Measurements from ENCODE around the gene SLC28A1.

SLC28A1 gene

DNA sequence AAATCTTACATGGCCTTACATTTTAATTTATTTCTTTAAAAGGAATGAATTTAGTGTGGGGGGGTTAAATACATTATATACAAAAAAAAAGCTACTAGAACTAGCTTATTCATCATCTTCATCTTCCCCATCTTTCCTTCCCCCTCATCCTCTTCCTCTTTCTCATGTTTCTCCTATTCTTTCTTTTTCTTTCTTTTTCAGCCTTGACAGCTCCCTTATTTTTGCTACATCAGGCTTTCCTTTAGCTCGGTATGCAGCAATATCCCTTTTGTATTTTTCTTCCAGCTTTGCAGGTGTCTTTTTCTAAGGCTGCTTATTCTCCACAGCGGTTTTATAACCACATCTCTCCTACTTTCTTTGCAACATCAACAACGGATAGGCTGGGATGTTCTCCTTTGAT, 55.9 kb downstream of the SLC28A1 start:
- Mint-ChIP-seq H3K27me3 (peaks cover 11% of the 10 kb centered on the region), H3K36me3 (no peaks in the 10 kb centered on the region), H3K4me1 (no peaks in the 10 kb centered on the region), H3K27ac (no peak overlapping the region), H3K9me3 (peaks cover 6% of the 10 kb centered on the region), H3K4me3 (no peak overlapping the region)
- ATAC-seq (ENCODE audit: low read depth): no peak
- DNase-seq (ENCODE audit: low spot score in 2 of 2): no peak

DNA sequence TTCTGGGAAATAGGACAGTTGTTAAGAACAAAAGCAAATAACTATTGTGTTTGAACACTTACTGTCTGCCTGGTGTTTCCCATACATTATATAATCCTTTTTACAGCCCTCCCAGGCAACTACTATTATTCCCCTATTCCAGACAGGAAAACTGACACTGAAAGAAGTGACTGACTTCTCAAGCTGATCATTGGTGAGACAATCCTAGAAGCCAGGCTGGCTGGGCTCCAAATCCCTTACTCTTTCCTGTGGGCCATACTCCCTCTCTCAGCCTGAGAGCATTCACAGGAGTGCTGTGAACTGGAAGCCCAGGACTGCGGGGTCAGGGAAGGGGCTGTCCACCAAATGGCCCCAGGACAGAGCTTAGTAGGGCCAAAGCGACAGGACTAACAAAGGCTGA, 58.0 kb downstream of the SLC28A1 start:
- H3K9me3 Mint-ChIP-seq: peaks cover 7% of the 10 kb centered on the region

DNA sequence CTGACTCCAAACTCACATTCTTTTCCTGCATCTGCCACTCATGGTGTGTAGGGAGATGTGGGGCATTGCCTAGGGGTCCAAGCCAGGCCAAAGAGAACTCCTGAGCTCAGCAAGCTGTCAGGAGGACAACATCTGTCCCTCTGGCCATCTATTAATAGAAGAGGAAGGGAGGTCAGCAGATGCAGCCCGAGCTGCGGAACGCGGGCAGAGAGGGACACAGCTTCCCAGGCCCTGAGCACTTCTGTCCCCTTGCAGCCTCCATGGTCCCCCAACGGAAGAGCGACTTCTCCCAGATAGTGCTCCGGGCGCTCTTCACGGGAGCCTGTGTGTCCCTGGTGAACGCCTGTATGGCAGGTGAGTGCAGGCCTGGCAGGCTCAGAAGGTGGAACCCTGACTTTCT, 59.8 kb downstream of the SLC28A1 start:
- no peak for ATAC-seq (ENCODE audit: low read depth)
- Mint-ChIP-seq H3K9me3 (peaks cover 3% of the 10 kb centered on the region), H3K27ac (no peak overlapping the region), H3K36me3 (no peaks in the 10 kb centered on the region), H3K4me1 (no peaks in the 10 kb centered on the region), H3K27me3 (peaks cover 16% of the 10 kb centered on the region), H3K4me3 (no peak overlapping the region)
- no peak for DNase-seq (ENCODE audit: low spot score in 2 of 2)

More for the DNA sequence above, 58.0 kb downstream of the SLC28A1 start:
- Mint-ChIP-seq H3K4me1 (no peaks in the 10 kb centered on the region), H3K27me3 (peaks cover 16% of the 10 kb centered on the region), H3K36me3 (no peaks in the 10 kb centered on the region), H3K4me3 (no peak overlapping the region), H3K27ac (no peak overlapping the region)
- DNase-seq (ENCODE audit: low spot score in 2 of 2) (no peak), ATAC-seq (ENCODE audit: low read depth) (no peak)

DNA sequence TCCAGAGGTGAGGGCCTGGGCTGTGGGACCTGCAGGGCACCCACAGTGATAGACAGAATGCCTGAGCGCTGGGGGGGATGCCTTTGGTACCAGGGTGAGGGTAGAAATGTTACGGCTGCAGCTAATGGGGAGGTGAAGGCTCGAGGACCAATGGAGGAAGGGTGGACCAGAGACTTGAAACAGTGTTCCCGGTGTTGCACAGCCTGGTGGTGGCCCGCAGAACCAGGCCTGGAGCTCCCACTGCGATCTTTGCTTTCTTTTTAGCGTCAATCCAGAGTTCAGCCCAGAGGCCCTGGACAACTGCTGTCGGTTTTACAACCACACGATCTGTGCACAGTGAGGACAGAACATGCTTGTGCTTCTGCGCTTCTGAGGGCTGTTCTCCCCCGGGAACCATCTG, 60.4 kb downstream of the SLC28A1 start:
- Mint-ChIP-seq H3K36me3 (no peaks in the 10 kb centered on the region), H3K4me3 (no peak overlapping the region), H3K27me3 (peaks cover 20% of the 10 kb centered on the region), H3K27ac (no peak overlapping the region), H3K9me3 (peaks cover 3% of the 10 kb centered on the region), H3K4me1 (no peaks in the 10 kb centered on the region)
- ATAC-seq (ENCODE audit: low read depth): no peak
- DNase-seq (ENCODE audit: low spot score in 2 of 2): no peak

DNA sequence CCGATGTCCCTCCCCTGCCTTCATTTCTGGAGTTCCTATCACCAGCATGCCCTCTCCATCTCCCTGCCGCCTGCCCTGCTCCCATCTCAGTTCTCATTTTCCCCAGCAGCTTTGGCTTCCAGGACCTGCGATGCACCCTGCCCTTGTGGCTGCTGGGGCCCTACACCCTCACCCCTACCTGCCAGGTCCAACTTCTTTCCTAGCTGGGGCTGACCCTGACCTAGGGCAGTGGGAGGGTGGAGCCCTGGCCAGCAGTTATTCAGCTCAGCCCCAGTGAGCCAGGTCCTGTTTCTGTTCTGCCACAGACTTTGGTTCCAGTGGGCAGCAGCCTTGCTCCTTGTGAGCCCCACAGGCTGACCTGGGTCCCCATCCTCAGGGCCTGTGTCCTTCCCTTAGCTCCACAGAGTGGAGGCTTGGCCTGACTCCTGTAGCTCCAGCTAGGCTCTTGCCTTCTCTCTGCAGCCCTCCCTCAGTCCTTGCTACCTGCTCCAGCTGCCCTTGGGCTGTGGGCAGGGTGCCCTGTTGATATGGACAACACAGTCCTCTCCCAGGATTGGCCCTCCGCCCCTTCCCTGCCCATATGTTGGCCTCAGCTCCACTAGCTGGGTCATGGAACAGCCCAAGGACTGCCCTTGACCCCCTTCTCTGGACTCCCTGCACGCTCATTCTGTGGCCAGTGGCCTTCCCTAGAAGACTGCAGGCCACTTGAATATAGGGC, 62.5 kb downstream of the SLC28A1 start:
- H3K4me1 Mint-ChIP-seq: no peaks in the 10 kb centered on the region
- no peak for ATAC-seq (ENCODE audit: low read depth)
- H3K27ac Mint-ChIP-seq: no peak overlapping the region

DNA sequence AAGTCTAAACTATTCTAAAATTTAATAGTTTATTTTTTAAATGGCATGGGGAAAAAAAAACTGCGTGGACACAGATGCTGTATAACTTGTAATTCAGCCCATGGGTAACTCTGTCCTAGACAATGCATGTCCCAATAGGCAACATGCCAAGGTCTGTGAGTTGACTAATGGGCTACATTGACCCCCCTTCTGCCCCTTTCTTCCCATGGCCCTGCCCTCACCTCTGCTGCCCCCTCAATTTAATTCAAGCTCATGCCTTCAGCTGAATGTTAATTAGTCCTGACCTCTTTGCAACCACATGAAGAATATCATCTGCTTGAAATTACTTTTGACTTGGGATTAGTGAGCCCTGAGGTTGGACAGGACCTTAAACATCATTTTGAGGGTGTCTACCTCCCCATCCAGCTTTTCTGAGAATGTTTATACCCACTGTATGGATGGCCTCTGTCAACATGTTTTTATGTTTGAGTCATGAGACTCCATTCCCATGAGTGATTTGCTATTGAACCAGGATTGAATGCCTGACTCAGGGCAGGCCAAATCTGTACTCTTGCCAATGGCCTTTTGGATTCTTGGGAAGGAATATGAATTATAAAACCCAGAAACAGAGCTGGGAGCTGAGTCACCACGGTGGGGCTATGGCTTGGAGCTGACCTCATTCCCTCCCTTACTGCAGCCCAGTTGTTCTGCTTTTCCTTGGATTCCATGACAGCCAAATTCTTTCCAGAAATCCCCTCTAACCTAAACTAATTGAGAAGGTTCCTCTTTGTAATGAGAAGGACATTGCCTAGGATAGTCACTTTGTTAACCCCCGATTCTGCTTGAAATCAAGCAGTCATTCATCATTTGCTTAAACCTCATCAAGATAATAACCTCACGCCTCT, 63.7 kb downstream of the SLC28A1 start:
- Mint-ChIP-seq H3K4me1 (no peaks in the 10 kb centered on the region), H3K27me3 (peaks cover 21% of the 10 kb centered on the region), H3K9me3 (peaks cover 2% of the 10 kb centered on the region), H3K27ac (no peak overlapping the region), H3K4me3 (no peak overlapping the region), H3K36me3 (no peaks in the 10 kb centered on the region)
- no peak for ATAC-seq (ENCODE audit: low read depth)
- no peak for DNase-seq (ENCODE audit: low spot score in 2 of 2)

More for the DNA sequence above, 62.5 kb downstream of the SLC28A1 start:
- Mint-ChIP-seq H3K36me3 (no peaks in the 10 kb centered on the region), H3K9me3 (peaks cover 2% of the 10 kb centered on the region), H3K4me3 (no peak overlapping the region), H3K27me3 (peaks cover 19% of the 10 kb centered on the region)
- no peak for DNase-seq (ENCODE audit: low spot score in 2 of 2)

DNA sequence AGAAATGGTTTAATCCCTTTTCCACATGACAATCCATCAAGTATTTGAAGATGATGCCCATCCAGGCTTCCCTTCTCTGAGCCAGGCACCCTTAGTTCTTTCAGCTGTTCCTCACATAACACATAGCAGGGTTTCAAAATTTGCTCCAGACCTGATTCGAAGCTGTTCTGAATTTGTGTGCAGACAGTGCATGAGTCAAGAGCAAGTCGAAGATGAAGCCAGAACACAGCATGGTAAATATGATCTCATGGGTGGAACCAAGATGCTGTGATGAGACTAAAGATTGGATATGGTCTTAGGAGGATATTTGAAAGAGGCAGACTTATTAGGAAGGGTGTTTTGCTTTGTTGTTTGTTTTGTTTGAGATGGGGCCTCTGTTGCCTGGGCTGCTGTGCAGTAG, 64.6 kb downstream of the SLC28A1 start:
- no peaks in the 10 kb centered on the region for H3K4me1 Mint-ChIP-seq
- peaks cover 2% of the 10 kb centered on the region for H3K9me3 Mint-ChIP-seq
- no peaks in the 10 kb centered on the region for H3K36me3 Mint-ChIP-seq
- no peak for DNase-seq (ENCODE audit: low spot score in 2 of 2)
- H3K4me3 Mint-ChIP-seq: no peak overlapping the region
- peaks cover 21% of the 10 kb centered on the region for H3K27me3 Mint-ChIP-seq
- no peak for ATAC-seq (ENCODE audit: low read depth)
- no peak overlapping the region for H3K27ac Mint-ChIP-seq

DNA sequence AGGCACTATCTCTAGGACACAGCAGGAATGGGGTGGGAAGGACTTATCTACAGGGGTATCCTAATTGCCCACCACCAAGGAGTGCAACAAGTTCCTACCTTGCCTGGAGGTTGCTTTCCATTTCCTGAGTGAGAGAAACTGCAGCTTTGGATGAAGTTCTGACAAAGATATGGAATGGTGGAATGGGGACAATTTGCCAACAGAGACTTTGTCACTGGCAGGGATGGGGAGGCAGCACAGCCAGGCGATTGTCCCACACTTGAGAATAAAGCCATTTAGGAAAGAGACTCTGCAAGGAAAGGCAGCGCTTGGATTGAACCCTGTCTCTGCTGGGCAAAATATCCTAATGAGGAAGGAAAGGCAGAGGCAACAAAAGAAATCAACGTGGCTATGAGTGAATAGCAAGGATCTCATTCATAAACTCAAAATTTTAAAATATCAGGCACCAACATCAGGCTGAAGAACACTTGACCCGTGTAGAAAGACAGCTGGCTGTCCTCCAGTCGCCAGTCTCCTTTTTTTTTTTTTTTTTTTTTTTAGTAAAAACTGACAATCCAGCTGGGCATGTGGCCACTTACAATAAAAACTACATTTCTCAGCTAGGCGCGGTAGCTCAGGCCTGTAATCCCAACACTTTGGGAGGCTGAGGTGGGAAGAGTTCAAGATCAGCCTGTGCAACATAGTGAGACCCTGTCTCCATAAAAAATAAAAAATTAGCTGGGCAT, 65.5 kb downstream of the SLC28A1 start:
- H3K27ac Mint-ChIP-seq: no peak overlapping the region
- DNase-seq (ENCODE audit: low spot score in 2 of 2): no peak
- ATAC-seq (ENCODE audit: low read depth): no peak
- peaks cover 21% of the 10 kb centered on the region for H3K27me3 Mint-ChIP-seq
- no peak overlapping the region for H3K4me3 Mint-ChIP-seq
- no peaks in the 10 kb centered on the region for H3K4me1 Mint-ChIP-seq
- no peaks in the 10 kb centered on the region for H3K36me3 Mint-ChIP-seq
- H3K9me3 Mint-ChIP-seq: peaks cover 2% of the 10 kb centered on the region

DNA sequence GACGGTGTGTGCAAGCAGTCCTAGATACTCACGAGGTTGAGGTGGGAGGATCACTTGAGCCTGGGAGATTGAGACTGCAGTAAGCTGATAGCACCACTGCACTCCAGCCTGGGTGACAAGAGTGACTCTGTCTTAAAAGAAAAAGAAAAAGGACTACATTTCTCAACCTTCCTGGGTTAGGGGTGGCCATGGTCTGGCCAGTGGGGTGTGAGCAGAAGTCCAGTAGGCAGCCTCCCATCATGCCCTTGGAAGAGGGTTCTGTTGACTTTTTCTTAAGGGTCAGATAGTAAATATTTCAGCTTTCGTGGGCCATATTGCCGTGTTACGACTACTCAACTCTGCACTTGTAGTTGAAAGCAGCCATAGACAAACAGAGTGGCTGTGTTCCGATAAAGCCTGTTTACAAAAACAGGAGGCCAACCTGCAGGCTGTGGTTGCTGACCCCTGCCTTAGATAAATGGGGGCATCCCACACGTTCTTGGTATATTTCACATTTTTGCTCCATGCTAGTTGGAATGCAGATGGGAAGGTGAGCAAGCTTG, 66.2 kb downstream of the SLC28A1 start:
- H3K27ac Mint-ChIP-seq: no peak overlapping the region
- DNase-seq (ENCODE audit: low spot score in 2 of 2) (no peak), ATAC-seq (ENCODE audit: low read depth) (no peak)
- H3K4me3 Mint-ChIP-seq: no peak overlapping the region
- H3K9me3 Mint-ChIP-seq: peaks cover 2% of the 10 kb centered on the region
- H3K4me1 Mint-ChIP-seq: peaks cover under 1% of the 10 kb centered on the region
- H3K36me3 Mint-ChIP-seq: no peaks in the 10 kb centered on the region
- peaks cover 18% of the 10 kb centered on the region for H3K27me3 Mint-ChIP-seq

DNA sequence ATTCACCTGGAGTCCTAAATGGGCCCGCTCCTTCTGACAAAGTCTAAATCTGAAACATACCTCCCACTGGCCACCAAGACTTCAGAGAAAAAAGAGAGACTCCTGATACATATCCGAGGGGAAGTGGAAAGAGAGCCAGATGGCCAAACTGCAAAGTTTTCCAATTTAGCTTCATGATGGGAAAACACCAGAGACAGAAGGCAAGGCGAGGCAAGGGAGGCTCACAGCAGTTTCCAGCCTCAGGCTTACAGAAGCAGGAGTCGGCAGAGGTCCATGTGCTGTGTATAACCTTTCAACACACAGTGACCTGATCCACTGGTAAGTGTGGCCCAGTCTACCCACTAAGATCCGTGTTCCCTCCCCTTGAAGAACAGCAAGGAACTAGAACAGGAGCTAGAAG, 67.3 kb downstream of the SLC28A1 start:
- Mint-ChIP-seq H3K36me3 (no peaks in the 10 kb centered on the region), H3K27ac (no peak overlapping the region), H3K27me3 (peaks cover 23% of the 10 kb centered on the region), H3K4me3 (no peak overlapping the region), H3K4me1 (peaks cover 8% of the 10 kb centered on the region), H3K9me3 (peaks cover 2% of the 10 kb centered on the region)
- no peak for DNase-seq (ENCODE audit: low spot score in 2 of 2)
- no peak for ATAC-seq (ENCODE audit: low read depth)

DNA sequence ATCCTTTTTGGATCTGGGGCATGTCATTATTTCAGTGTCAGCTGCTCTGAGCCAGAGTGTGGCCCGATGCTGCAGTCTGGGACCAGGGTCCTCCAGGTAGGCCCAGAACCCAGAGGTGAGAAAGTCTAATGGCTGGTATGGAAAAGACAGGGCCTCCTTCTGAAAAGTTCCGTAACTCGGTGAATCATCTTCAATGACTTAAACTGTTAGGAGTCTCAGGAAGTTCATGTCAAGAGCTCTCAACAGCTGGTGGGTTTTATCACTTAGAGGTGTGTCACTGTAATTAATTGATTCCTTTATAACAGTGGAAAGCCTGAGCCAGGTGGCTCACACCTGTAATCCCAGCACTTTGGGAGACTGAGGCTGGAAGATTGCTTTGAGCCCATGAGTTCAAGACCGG, 68.7 kb downstream of the SLC28A1 start:
- ATAC-seq (ENCODE audit: low read depth): no peak
- Mint-ChIP-seq H3K4me1 (peaks cover 8% of the 10 kb centered on the region), H3K9me3 (no peaks in the 10 kb centered on the region), H3K4me3 (no peak overlapping the region), H3K27ac (no peak overlapping the region), H3K27me3 (peaks cover 17% of the 10 kb centered on the region), H3K36me3 (no peaks in the 10 kb centered on the region)
- DNase-seq (ENCODE audit: low spot score in 2 of 2): no peak

DNA sequence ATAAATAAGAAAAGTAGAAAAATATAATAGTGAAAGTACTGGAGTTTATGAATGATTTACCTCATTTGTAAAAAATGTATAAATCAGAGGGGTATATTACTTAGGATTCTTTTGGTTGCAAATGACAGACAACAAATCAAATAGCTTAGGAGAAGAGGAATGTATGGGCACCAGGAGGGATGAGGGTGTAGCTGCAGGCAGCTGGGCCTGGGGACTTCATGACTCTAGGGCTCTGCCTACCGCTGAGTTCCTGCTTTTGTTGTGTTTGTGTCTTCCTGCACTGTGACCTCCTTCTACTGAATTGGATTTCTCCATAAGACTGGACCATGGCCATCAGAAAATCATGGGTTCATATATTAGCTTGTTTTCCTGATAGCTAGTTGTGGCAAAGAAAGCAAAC, 69.3 kb downstream of the SLC28A1 start:
- Mint-ChIP-seq H3K4me1 (peaks cover 8% of the 10 kb centered on the region), H3K27ac (no peak overlapping the region), H3K36me3 (no peaks in the 10 kb centered on the region), H3K27me3 (peaks cover 17% of the 10 kb centered on the region), H3K4me3 (no peak overlapping the region), H3K9me3 (no peaks in the 10 kb centered on the region)
- ATAC-seq (ENCODE audit: low read depth): no peak
- DNase-seq (ENCODE audit: low spot score in 2 of 2): no peak

DNA sequence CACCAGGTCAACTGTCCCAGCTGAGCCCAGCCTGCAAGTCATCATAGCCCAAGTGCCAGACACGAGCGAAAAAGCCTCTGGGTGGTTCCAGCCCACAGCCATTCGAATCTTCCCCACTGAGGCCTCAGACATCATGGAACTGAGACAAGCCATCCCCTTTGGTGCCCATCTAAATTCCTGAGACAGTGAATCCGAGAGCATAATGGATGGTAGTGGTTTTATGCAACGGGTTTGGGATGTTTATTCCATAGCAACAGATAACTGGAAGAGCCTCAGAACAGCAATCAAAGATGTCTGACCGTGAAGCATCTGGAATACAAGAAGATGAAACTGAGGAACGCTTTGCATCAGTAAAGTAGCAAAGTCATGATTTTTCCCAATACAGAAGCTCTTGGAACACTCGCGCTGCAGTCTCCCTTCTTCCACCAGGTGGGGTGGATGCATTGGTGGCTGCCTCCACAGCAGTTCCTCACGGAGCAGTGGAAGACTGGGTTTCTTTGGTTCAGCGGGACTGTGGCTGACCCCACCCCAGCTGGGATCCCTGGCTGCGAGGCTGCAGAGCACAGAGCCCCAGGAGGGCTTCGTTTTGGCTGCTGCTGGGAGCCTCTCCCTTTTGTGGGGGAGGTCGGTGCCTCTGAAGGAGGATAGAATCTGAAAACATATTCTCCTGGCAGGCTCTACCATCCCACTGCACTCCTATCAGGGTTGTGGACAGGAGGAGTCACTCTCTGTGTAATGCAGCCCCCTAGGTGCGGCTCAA, 70.8 kb downstream of the SLC28A1 start:
- Mint-ChIP-seq H3K27ac (no peak overlapping the region), H3K36me3 (no peaks in the 10 kb centered on the region), H3K4me3 (no peak overlapping the region), H3K27me3 (peaks cover 13% of the 10 kb centered on the region), H3K9me3 (no peaks in the 10 kb centered on the region), H3K4me1 (peaks cover 8% of the 10 kb centered on the region)
- peak; percentile 72 for ATAC-seq (ENCODE audit: low read depth)
- DNase-seq (ENCODE audit: low spot score in 2 of 2): peak; percentile 16 to 32

Measured in memory B cell (primary cell).